Psoas muscle (tissue), 8 donors: ENCODE results near the gene MVB12A. TPM values are rescaled to one million over a fixed set of nuclear protein-coding genes. Genes with fewer than 3 reads are reported as not detected.

Experiments
- ATAC-seq, 4 donors: fragments of 200-7000 bp; cut with Tn5 transposase; one replicate each; pipeline ENCODE4 v1.9.1; 2020; ENCODE audit warnings: moderate library complexity in 3 of 4, mild to moderate bottlenecking in 2 of 4
- DNase-seq, 2 donors: peaks; one replicate each; pipeline ENCODE4 v3.0.0-alpha.2; 2020
- H3K27ac ChIP-seq: fragments of 200-600 bp; one replicate; pipeline ENCODE4 v1.8.0; 2022
- H3K27me3 ChIP-seq, 3 donors: fragments of 200-600 bp in 1 of 3; one replicate each; pipeline versions ENCODE4 v1.6.1 to v1.8.0; 2013 to 2022; ENCODE audit warnings: low read length in 2 of 3, mild to moderate bottlenecking in 2 of 3, moderate library complexity in 1 of 3; ENCODE audit not compliant: insufficient read depth in 3 of 3
- H3K36me3 ChIP-seq, 2 donors: fragments of 200-600 bp in 1 of 2; one replicate each; pipeline versions ENCODE4 v1.6.1 to v1.8.0; 2013 to 2022; ENCODE audit warnings: low read depth in 1 of 2, mild to moderate bottlenecking in 1 of 2, moderate library complexity in 1 of 2; ENCODE audit not compliant: insufficient read depth in 1 of 2
- H3K4me1 ChIP-seq: fragments of 200-600 bp; one replicate; pipeline ENCODE4 v1.8.0; 2022
- H3K4me3 ChIP-seq: fragments of 200-600 bp; one replicate; pipeline ENCODE4 v1.8.0; 2022; ENCODE audit warnings: mild to moderate bottlenecking
- H3K9me3 ChIP-seq: fragments of 200-600 bp; one replicate; pipeline ENCODE4 v1.8.0; 2022
- CTCF ChIP-seq: fragments of 200-600 bp; IDR thresholded peaks from one replicate; pipeline ENCODE4 v1.8.0; 2022; ENCODE audit warnings: antibody characterized with exemption
- WGBS, 3 donors: extraction: QIAGEN DNeasy Blood & Tissue Kit; methylation state at CpG; one replicate each; pipeline versions ENCODE4 v1.1.6 to v1.1.7; 2013; 5-methylcytosine and 5-hydroxymethylcytosine counted together
- intact Hi-C, 2 donors: fragments of 100-400 bp; cut with DNase I; formaldehyde crosslinking; loops; one replicate each; pipeline versions ENCODE4 v1.11.0 to v1.14.2; 2022
- polyA plus RNA-seq, 3 donors: library from polyadenylated mRNA; stranded (reverse); fragments of 200-250 nt; gene quantifications; one replicate each; pipeline ENCODE4 v1.2.3, GENCODE V29; 2013
- total RNA-seq, 4 donors: library from RNA; stranded (reverse); fragmentation: NEBNext Ultra II Directional in 2 of 4; extraction: Animal tissue kit (Norgen Biotek cat#: 25700) in 2 of 4; gene quantifications; one replicate each; pipeline versions ENCODE4 v1.2.1 to v1.2.4, GENCODE V29; 2021 to 2023
- donor health status: healthy with polysubstance abuse.
- donor health status: DM: no; HTN: no; CAD: no; lungs with moderate emphysema.
- donor health status: Bipolar disorder and iron deficiency.
- donor health status: healthy.
- donor health status: DM: yes; HTN: yes; CAD: no.
- donor health status: DM: no; HTN: no; CAD: no.
- donor health status: DM: no; HTN: no; CAD: no.
- donor health status: DM: yes; HTN: yes; CAD: no.

Gene MVB12A
- total and polyA plus RNA-seq, 7 donors: 15.6 to 79.7 (median 23.7) TPM

- Histone ChIP-seq H3K4me1 (peaks cover 34% of the 10 kb centered on the region), H3K9me3 (no peaks in the 10 kb centered on the region), H3K27me3 (no peaks in the 10 kb centered on the region), H3K4me3 (no peak overlapping the region), H3K36me3 (no peaks in the 10 kb centered on the region), H3K27ac (no peak overlapping the region)
- WGBS, 3 donors: 89 to 94% (median 94%) methylated on average over 5 of the region's 5 CpGs
- no peak for TF ChIP-seq CTCF
- DNase-seq (no peak), ATAC-seq (no peak)
- intact Hi-C loops: no loop called here
Observed at GRCh38 chr19:17380426-17381138, 39.3 kb upstream of the MVB12A start.

GRCh38 chr19:17385878-17386611 is 33.8 kb upstream of the MVB12A start:
- Histone ChIP-seq H3K4me3 (no peak overlapping the region), H3K4me1 (peaks cover 5% of the 10 kb centered on the region), H3K36me3 (no peaks in the 10 kb centered on the region), H3K9me3 (peaks cover 11% of the 10 kb centered on the region), H3K27ac (no peak overlapping the region), H3K27me3 (peaks cover 0 to 3% (median 3%) of the 10 kb centered on the region in 3 donors)
- TF ChIP-seq CTCF: peak; percentile 89
- peak; percentile 66 to 82 for DNase-seq
- 32 to 34% (median 33%) methylated on average over 19 to 20 of the region's 20 CpGs for WGBS, 3 donors
- peak; percentile 67 to 80 (median 72) for ATAC-seq
- intact Hi-C loops: loop anchor here (1.0 kb wide), 2 partner anchors 39 to 40 kb away; no protein-coding TSS in a partner anchor

- Histone ChIP-seq H3K27ac (no peak overlapping the region), H3K4me1 (peaks cover 5% of the 10 kb centered on the region), H3K27me3 (peaks cover 0 to 33% (median 10%) of the 10 kb centered on the region in 3 donors), H3K9me3 (peaks cover 11% of the 10 kb centered on the region), H3K36me3 (no peaks in the 10 kb centered on the region), H3K4me3 (no peak overlapping the region)
- intact Hi-C loops: no loop called here
- WGBS, 3 donors: 22 to 33% (median 24%) methylated on average over 1 of the region's 1 CpG
- DNase-seq (no peak), ATAC-seq (no peak)
- no peak for TF ChIP-seq CTCF
Observed at GRCh38 chr19:17389288-17389687, 30.6 kb upstream of the MVB12A start.

- no peak for TF ChIP-seq CTCF
- no peak for DNase-seq
- Histone ChIP-seq H3K36me3 (no peaks in the 10 kb centered on the region), H3K4me3 (peak overlapping the region; percentile 52), H3K4me1 (peaks cover 5% of the 10 kb centered on the region), H3K27ac (no peak overlapping the region), H3K9me3 (peaks cover 11% of the 10 kb centered on the region), H3K27me3 (peaks cover 0 to 36% (median 10%) of the 10 kb centered on the region in 3 donors)
- 7 to 23% (median 15%) methylated on average over 10 to 37 of the region's 37 CpGs for WGBS, 3 donors
- intact Hi-C loops: no loop called here
- peak in 1 of 4 donors; percentile 7 for ATAC-seq
Observed at GRCh38 chr19:17389957-17390664, 29.7 kb upstream of the MVB12A start.
